PFSK-1 (cell line): ENCODE results near the gene DNAH8.

Experiments
- FOXP2 ChIP-seq: optimal IDR thresholded peaks from 2 replicates; pipeline ENCODE3; 2011; ENCODE audit warnings: borderline replicate concordance, control low read depth, inconsistent platforms; ENCODE audit not compliant: insufficient read depth; ENCODE audit errors: extremely low read length, extremely low read depth
- POLR2AphosphoS5 ChIP-seq: IDR thresholded peaks from 2 replicates; pipeline ENCODE4 v1.6.1; 2012; ENCODE audit warnings: low read depth, mild to moderate bottlenecking, control low read depth, low read length, moderate library complexity
- REST ChIP-seq, 2 experiments: IDR thresholded peaks; 2 replicates each; pipeline versions ENCODE4 v1.6.1 to v1.8.0; 2011 to 2012; ENCODE audit warnings: low read depth in 2 of 2, low read length in 2 of 2, control low read depth in 1 of 2, inconsistent platforms in 1 of 2, mild to moderate bottlenecking in 1 of 2, moderate library complexity in 1 of 2; ENCODE audit not compliant: insufficient read depth in 1 of 2
- SIN3A ChIP-seq: IDR thresholded peaks from 2 replicates; pipeline ENCODE4 v1.6.1; 2012; ENCODE audit warnings: mild to moderate bottlenecking, low read length, moderate library complexity, borderline replicate concordance; ENCODE audit not compliant: insufficient read depth

DNA sequence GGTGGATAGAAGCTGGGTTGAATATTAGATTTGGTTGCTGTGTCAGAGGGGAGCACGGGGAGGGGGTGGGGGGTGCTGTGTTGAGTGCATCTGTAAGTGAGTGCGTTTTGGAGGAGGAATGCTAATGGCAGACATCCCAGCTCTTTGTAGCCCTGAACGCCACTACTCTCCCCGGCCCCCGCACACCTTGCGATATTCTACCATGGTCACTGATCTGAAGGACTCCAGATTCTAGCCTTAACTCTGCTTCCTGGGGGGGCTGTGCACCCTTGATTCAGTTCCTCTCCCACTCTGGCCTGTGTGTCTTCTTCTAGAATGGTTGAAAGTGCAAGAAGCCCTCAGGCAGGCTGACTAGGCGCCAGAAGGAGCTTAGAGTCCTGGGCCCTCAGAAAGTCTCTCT lies 340.6 kb downstream of the DNAH8 start:
- TF ChIP-seq REST (IDR thresholded peaks at IDR 0.05; ENCODE audit: insufficient read depth in 1 of 2, low read depth in 2 of 2, low read length in 2 of 2) (no peak), SIN3A (no peak), POLR2AphosphoS5 (no peak), FOXP2 (no peak)
